ENCODE data around the gene NSMCE1. TPM values are rescaled to one million over a fixed set of nuclear protein-coding genes. Genes with fewer than 3 reads are reported as not detected.
"Not testable (repeated sequence)": the region's sequence is repeated elsewhere in the genome, so short reads cannot be mapped to it uniquely, and the experiment has no call there.

NSMCE1 gene
- polyA plus RNA-seq, 10 donors, result 43.1 to 64.7 (median 44.5) TPM

GRCh38 chr16:27220120-27220519 is 48.5 kb downstream of the NSMCE1 start:
- no peak for DNase-seq

GRCh38 chr16:27219161-27219560 is 49.4 kb downstream of the NSMCE1 start:
- DNase-seq, result no peak

DNA sequence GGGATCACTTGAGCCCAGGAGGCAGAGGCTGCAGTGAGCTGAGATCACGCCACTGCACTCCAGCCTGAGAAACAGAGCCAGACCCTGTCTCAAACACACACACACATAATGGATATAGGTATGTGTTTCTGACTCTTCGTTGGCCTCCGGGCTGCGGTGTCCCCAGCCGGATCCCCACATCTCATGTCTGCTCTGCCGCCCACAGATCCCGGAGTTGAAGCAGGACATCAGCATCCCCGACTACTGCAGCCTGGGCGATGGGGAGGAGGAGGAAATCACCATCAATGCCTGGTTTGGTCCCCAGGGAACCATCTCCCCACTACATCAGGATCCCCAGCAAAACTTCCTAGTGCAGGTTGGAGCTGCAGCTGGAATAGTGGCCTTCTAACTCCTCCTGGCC is 49.8 kb downstream of the NSMCE1 start:
- DNase-seq, result no peak

DNA sequence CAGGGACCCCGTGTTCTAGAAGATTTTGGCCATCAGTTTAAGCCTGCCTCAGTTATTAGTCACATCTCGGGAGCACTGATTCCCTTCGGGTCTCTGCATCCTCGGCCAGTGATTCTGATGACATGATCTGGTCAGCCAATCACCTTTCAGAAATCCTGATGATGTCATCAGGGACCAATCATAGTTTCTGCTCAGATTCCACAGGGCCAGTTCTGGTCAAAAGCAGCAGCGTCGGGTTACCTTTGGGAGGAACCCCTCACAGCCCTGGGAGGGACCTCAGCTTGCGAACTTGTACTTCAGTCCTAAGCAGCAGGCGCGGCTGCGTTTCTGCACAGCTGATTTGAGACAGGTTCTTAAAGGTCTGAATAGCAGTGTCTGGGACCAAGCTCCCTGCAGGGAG is 51.3 kb downstream of the NSMCE1 start:
- DNase-seq, result peak; percentile 52 to 72 (median 55)

DNA sequence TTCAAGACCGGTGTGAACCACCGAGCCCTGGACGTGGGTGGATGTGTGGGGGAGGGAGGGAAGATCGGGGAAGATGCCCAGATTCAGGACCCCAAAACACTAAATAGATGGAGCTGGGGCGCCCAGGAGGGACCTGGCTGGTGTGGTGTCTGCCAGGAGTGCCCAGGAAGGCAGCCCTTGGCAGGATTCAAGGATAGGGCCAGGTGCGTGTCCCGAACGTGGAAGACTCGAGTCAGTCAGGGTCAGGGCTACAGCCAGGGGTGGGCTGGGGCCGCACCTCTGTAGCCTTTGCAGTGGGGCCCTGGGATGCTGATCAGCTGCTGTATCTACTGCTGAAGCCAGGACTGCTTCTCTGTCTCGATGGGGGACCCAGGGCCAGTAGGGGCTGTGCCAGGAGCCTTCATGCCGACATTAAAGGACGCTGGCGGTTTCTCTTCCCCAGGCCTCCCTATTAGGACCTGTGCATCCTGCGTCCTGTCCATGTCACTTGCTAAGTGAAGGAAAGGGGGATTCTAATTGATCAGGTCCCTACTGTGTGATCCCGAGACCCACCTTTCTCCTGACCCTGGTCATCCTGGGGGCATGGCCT is 52.2 kb downstream of the NSMCE1 start:
- DNase-seq, result no peak

DNA sequence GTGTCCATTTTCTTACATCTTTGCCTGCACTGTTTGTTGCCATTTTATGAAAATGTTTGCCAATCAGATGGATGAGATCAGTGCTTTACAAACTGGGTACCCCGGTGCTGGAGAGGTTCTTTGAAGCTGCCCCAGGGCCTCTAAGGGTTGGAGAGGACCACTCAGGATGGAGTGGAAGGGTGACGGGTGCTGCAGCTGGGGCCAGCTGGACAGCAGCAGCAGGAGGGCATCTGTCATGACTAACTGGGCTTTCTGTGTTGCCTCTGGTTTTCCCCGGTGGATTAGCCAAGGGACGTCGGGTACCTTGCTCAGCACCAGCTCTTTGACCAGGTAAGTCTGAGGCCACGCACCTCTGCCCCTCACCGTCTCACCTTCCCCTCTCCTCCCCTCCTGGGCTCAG is 52.9 kb downstream of the NSMCE1 start:
- DNase-seq, result no peak

GRCh38 chr16:27214084-27214961 is 54.2 kb downstream of the NSMCE1 start:
- no peak for DNase-seq

- no peak for DNase-seq
These were observed 57.5 kb downstream of the NSMCE1 start for GRCh38 chr16:27211026-27211425.

- no peak for DNase-seq
These were observed 58.4 kb downstream of the NSMCE1 start for GRCh38 chr16:27210174-27210573.

- DNase-seq, result no peak
These were observed 59.0 kb downstream of the NSMCE1 start for GRCh38 chr16:27209591-27209990.

GRCh38 chr16:27208796-27209195 is 59.8 kb downstream of the NSMCE1 start:
- DNase-seq, result no peak

- no peak for DNase-seq
These were observed 60.4 kb downstream of the NSMCE1 start for GRCh38 chr16:27208081-27208680.

- DNase-seq, result not testable (repeated sequence)
These were observed 61.5 kb downstream of the NSMCE1 start for GRCh38 chr16:27207121-27207520.

DNA sequence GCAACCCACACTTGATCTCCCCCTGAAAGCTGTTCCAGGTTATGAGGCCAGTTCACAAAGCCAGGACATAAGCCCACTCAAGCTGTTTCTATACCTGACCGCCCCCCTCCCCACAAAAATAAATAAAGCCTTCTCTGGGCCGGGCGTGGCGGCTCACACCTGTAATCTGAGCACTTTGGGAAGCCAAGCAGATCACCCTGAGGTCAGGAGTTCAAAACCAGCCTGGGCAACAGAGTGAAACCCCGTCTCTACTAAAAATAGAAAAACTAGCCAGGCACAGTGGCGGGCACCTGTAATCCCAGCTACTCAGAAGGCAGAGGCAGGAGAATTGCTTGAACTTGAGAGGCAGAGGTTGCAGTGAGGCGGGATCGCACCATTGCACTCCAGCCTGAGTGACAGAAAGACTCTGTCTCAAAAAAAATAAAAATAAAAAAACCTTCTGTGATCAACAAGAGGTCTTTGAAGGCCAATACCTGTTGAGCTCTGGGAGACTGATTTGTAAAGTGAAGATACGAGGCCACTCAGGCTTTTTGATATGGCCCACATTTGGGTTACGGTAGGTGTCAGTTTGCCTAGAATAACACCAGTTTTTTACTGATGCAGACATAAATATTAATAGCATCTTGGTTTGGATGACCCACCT is 63.0 kb downstream of the NSMCE1 start:
- no peak for DNase-seq

- DNase-seq, result no peak
These were observed 64.2 kb downstream of the NSMCE1 start for GRCh38 chr16:27204312-27204915.

DNA sequence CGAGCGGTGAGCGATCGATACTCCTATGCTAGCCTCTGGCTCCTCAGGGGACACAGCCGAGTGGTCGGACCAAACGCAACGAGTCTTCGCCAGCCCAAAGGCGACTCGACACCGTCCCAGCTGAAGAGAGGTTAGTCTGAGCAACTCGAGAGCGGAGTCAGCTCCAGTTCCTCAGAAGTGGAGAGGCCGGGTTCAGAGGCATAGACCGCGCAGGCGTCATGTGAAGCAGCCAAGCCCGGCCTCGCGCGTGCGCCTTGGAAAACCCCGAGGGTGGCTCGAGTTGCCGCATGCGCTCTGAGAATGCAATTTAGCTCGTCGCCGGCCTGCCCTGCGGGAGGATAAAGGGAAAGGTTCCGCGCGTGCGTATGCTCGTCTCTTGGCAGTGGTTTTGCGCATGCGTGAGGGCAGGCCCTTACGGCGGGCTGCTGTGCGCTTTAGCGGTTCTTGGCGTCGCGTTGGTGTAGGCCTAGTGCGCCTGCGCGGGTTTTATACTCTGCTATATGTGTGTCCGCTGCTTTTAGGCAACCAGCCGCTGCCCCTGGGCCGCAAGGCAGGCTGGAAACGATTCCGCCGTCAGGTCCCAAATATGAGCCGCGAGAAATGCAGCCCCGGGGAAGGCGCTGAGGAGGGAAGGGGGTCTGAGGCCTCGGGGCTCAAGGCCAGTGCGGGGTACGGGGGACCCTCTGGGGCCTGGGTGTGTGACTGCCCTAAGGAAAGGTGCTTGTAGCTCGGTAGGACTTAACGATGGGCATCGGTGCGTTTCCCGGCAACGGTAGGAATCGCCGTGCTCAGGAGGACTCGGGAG is 64.9 kb downstream of the NSMCE1 start, which contains the start of gene KDM8:
Gene KDM8, plus strand, starts transcription at position 20 of the 805 bp plus-strand sequence. CDS start 6,598 bp downstream, outside the sequence.
- DNase-seq, result peak; percentile 100

DNA sequence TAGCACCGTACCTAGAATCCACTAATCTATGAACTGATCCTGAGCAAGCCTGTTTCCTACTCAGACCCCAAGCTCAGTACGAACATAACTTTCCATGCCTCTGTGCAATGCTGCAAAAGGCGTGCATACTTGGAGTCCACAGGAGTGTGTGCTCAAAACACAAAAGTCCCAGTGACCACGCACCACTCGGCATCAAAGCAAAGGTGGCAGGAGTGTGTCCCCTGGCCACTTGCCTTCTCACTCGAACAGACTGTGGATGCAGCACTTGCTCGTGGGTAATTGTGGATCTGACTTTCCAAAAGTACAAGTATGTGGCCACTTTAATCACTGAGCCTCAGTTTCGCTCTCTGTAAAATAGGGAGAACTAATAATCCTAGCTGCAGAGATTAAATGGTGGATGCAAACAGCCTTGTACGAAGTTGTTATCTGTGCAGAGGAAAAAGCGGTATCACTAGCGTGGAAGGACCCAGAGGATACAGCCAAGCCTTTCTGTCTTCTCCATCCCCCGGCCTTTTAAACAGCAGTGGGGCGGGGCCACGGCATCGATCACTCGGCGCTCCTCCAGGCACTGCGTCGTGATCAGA is 65.6 kb downstream of the NSMCE1 start:
- DNase-seq, result no peak

GRCh38 chr16:27200914-27201313 is 67.7 kb downstream of the NSMCE1 start:
- not testable (repeated sequence) for DNase-seq

- no peak for DNase-seq
These were observed 68.8 kb downstream of the NSMCE1 start for GRCh38 chr16:27199736-27200135.

GRCh38 chr16:27199235-27199586 is 69.4 kb downstream of the NSMCE1 start:
- DNase-seq, result no peak

Measured in muscle of back (tissue), 11 donors.